ENCODE results near the gene ING3. TPM values are rescaled to one million over a fixed set of nuclear protein-coding genes. Genes with fewer than 3 reads are reported as not detected.

Gene ING3
- total and polyA plus RNA-seq, 9 of the 15 experiments (the other 6 are each of a cell fraction or from before 2014, with no cell fraction given), result 22.8 to 233 (median 50.4) TPM

DNA sequence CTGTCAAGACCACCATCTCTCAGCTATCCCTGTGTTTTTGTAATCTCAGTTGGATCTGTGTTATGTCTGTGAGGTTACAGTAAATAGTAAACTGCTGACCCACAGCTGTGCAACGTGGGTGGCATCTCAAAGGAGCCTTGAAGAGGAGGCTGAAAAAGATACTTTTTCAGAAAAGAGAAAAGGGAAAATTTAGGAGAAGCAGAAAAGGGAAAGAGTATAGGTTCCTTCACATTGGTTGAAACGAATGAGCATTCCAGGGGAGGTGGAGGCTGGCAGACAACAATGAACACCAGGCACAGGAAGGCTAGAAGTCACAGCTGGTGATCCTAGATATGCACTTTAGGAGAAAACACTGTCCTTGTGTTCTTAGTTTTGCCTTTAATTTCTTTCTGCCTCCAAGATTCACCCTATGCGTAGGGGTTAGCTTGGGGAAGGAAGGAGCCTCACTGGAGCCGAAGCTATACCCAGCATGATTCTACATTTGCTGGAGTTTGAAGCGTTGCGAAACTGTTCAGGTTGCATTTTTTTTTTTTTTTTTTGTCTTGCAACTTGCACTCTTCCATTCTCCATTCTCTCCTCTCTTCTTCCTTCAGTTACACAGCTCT lies 56.2 kb downstream of the ING3 start (continued):
- no peak for TF ChIP-seq SAFB (IDR thresholded peaks at IDR 0.05; ENCODE audit: borderline replicate concordance, low read depth, low read length)
- TF ChIP-seq, protein P1, sequence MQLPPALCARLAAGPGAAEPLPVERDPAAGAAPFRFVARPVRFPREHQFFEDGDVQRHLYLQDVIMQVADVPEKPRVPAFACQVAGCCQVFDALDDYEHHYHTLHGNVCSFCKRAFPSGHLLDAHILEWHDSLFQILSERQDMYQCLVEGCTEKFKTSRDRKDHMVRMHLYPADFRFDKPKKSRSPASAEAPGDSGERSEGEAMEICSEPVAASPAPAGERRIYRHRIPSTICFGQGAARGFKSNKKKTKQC (CRISPR knock-in tag; IDR thresholded peaks at IDR 0.05), result no peak
- TF ChIP-seq RNF2 (IDR thresholded peaks at IDR 0.05), result 0 out of 2 replicates have a peak, but pooled peaks have one; percentile 65
- no peak for TF ChIP-seq ZNF695 (CRISPR knock-in tag; IDR thresholded peaks at IDR 0.05)
- TF ChIP-seq KLF6 (CRISPR knock-in tag; IDR thresholded peaks at IDR 0.05; ENCODE audit: borderline replicate concordance), result no peak
- TF ChIP-seq ATF1 (CRISPR knock-in tag; IDR thresholded peaks at IDR 0.05), result no peak
- 0 out of 2 replicates have a peak, but pooled peaks have one; percentile 29 for TF ChIP-seq ATF1 (tag; IDR thresholded peaks at IDR 0.05)
- 0 out of 2 replicates have a peak, but pooled peaks have one; percentile 24 for TF ChIP-seq ATF7 (IDR thresholded peaks at IDR 0.05)
- TF ChIP-seq CBX2 (IDR thresholded peaks at IDR 0.05; ENCODE audit: insufficient read depth, low read length, poor library complexity, severe bottlenecking), result no peak
- TF ChIP-seq NCOA2 (IDR thresholded peaks at IDR 0.05; ENCODE audit: partially characterized antibody in 2 of 2), result no peak
- peak; percentile 79 for TF ChIP-seq ZSCAN32 (CRISPR knock-in tag; IDR thresholded peaks at IDR 0.05)
- no peak for TF ChIP-seq PTBP1 (IDR thresholded peaks at IDR 0.05; ENCODE audit: low read depth, low read length)
- no peak for TF ChIP-seq ETV5 (CRISPR knock-in tag; IDR thresholded peaks at IDR 0.05; ENCODE audit: low read depth)
- TF ChIP-seq, protein P2, sequence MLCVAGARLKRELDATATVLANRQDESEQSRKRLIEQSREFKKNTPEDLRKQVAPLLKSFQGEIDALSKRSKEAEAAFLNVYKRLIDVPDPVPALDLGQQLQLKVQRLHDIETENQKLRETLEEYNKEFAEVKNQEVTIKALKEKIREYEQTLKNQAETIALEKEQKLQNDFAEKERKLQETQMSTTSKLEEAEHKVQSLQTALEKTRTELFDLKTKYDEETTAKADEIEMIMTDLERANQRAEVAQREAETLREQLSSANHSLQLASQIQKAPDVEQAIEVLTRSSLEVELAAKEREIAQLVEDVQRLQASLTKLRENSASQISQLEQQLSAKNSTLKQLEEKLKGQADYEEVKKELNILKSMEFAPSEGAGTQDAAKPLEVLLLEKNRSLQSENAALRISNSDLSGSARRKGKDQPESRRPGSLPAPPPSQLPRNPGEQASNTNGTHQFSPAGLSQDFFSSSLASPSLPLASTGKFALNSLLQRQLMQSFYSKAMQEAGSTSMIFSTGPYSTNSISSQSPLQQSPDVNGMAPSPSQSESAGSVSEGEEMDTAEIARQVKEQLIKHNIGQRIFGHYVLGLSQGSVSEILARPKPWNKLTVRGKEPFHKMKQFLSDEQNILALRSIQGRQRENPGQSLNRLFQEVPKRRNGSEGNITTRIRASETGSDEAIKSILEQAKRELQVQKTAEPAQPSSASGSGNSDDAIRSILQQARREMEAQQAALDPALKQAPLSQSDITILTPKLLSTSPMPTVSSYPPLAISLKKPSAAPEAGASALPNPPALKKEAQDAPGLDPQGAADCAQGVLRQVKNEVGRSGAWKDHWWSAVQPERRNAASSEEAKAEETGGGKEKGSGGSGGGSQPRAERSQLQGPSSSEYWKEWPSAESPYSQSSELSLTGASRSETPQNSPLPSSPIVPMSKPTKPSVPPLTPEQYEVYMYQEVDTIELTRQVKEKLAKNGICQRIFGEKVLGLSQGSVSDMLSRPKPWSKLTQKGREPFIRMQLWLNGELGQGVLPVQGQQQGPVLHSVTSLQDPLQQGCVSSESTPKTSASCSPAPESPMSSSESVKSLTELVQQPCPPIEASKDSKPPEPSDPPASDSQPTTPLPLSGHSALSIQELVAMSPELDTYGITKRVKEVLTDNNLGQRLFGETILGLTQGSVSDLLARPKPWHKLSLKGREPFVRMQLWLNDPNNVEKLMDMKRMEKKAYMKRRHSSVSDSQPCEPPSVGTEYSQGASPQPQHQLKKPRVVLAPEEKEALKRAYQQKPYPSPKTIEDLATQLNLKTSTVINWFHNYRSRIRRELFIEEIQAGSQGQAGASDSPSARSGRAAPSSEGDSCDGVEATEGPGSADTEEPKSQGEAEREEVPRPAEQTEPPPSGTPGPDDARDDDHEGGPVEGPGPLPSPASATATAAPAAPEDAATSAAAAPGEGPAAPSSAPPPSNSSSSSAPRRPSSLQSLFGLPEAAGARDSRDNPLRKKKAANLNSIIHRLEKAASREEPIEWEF (CRISPR knock-in tag; IDR thresholded peaks at IDR 0.05), result no peak
- TF ChIP-seq MTA2 (IDR thresholded peaks at IDR 0.05; ENCODE audit: low read depth), result peak; percentile 23; the same call in 1 of the 2 replicates
- no peak for TF ChIP-seq BACH1 (tag; IDR thresholded peaks at IDR 0.05)
- TF ChIP-seq, protein P3, sequence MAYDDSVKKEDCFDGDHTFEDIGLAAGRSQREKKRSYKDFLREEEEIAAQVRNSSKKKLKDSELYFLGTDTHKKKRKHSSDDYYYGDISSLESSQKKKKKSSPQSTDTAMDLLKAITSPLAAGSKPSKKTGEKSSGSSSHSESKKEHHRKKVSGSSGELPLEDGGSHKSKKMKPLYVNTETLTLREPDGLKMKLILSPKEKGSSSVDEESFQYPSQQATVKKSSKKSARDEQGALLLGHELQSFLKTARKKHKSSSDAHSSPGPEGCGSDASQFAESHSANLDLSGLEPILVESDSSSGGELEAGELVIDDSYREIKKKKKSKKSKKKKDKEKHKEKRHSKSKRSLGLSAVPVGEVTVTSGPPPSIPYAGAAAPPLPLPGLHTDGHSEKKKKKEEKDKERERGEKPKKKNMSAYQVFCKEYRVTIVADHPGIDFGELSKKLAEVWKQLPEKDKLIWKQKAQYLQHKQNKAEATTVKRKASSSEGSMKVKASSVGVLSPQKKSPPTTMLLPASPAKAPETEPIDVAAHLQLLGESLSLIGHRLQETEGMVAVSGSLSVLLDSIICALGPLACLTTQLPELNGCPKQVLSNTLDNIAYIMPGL (CRISPR knock-in tag; IDR thresholded peaks at IDR 0.05), result no peak
- TF ChIP-seq SRF (CRISPR knock-in tag; IDR thresholded peaks at IDR 0.05), result no peak
- TF ChIP-seq MYC (IDR thresholded peaks at IDR 0.05; ENCODE audit: low read depth, low read length), result no peak
- no peak for TF ChIP-seq MYC (CRISPR knock-in tag; IDR thresholded peaks at IDR 0.05; ENCODE audit: borderline replicate concordance, low read depth)
- no peak for TF ChIP-seq U2AF1 (optimal IDR thresholded peaks at IDR 0.05; ENCODE audit: low read depth, low read length)
